Loucy (cell line): Measurements from ENCODE around the gene ARL2BP.

Experiments used
- H2AFZ ChIP-seq: fragments of 200-600 bp; sonication (generic); 2 replicates; pipeline ENCODE4 v1.6.0; 2016; ENCODE audit warnings: antibody characterized with exemption, mild to moderate bottlenecking, low read length, moderate library complexity
- H3F3A ChIP-seq: fragments of 200-600 bp; 2 replicates; pipeline ENCODE4 v1.6.0; 2016; ENCODE audit warnings: antibody characterized with exemption, low read depth, mild to moderate bottlenecking
- H3K27me3 ChIP-seq: fragments of 200-600 bp; sonication (generic); 2 replicates; pipeline ENCODE4 v1.6.1; 2014; ENCODE audit warnings: low read length, mild to moderate bottlenecking; ENCODE audit not compliant: insufficient read depth, poor library complexity, severe bottlenecking
- H3K36me3 ChIP-seq: fragments of 200-600 bp; sonication (generic); 2 replicates; pipeline ENCODE4 v1.6.1; 2016; ENCODE audit warnings: low read length; ENCODE audit not compliant: insufficient read depth
- H3K4me1 ChIP-seq: fragments of 200-600 bp; sonication (generic); 2 replicates; pipeline ENCODE4 v1.5.1; 2014; ENCODE audit warnings: low read length, mild to moderate bottlenecking; ENCODE audit not compliant: insufficient read depth, poor library complexity, severe bottlenecking
- H3K4me2 ChIP-seq: fragments of 200-600 bp; sonication (generic); 2 replicates; pipeline ENCODE4 v1.6.0; 2014; ENCODE audit warnings: antibody characterized with exemption, low read length, low read depth, mild to moderate bottlenecking; ENCODE audit not compliant: poor library complexity, severe bottlenecking
- H3K4me3 ChIP-seq: fragments of 200-600 bp; sonication (generic); 2 replicates; pipeline ENCODE4 v1.5.1; 2014; ENCODE audit warnings: low read length, mild to moderate bottlenecking, mixed read lengths; ENCODE audit not compliant: poor library complexity, severe bottlenecking
- H3K79me2 ChIP-seq: fragments of 200-600 bp; sonication (generic); 2 replicates; pipeline ENCODE4 v1.6.1; 2014; ENCODE audit warnings: low read length; ENCODE audit not compliant: insufficient read depth
- H3K9ac ChIP-seq: fragments of 200-600 bp; sonication (generic); 2 replicates; pipeline ENCODE4 v1.6.0; 2014; ENCODE audit warnings: mild to moderate bottlenecking, low read depth, low read length, moderate library complexity; ENCODE audit not compliant: poor library complexity, severe bottlenecking
- H3K9me2 ChIP-seq: fragments of 200-600 bp; sonication (generic); replicated peaks from 2 replicates; pipeline ENCODE4 v1.6.1; 2016; ENCODE audit warnings: low read depth, low read length, mixed read lengths
- H3K9me3 ChIP-seq: fragments of 200-600 bp; sonication (generic); 2 replicates; pipeline ENCODE4 v1.6.1; 2014; ENCODE audit warnings: mild to moderate bottlenecking, antibody characterized with exemption, low read length, low read depth; ENCODE audit not compliant: insufficient read depth
- H4K20me1 ChIP-seq: fragments of 200-600 bp; sonication (generic); 2 replicates; pipeline ENCODE4 v1.6.0; 2014; ENCODE audit warnings: antibody characterized with exemption, low read length, mild to moderate bottlenecking; ENCODE audit not compliant: insufficient read depth, poor library complexity, severe bottlenecking
- CTCF ChIP-seq: fragments of 200-600 bp; sonication (generic); conservative IDR thresholded peaks from 2 replicates; pipeline ENCODE4 v1.5.1; 2014; ENCODE audit warnings: mild to moderate bottlenecking, antibody characterized with exemption, low read length
- EZH2phosphoT487 ChIP-seq: fragments of 200-600 bp; IDR thresholded peaks from 2 replicates; pipeline ENCODE4 v1.6.1; 2018; ENCODE audit warnings: antibody characterized with exemption, mild to moderate bottlenecking, moderate library complexity, borderline replicate concordance

ARL2BP gene

GRCh38 chr16:57216968-57217367, 28.1 kb upstream of the ARL2BP start:
- H3K27me3 ChIP-seq: no peaks in the 10 kb centered on the region
- no peak overlapping the region for H3K9ac ChIP-seq
- TF ChIP-seq EZH2phosphoT487: no peak

GRCh38 chr16:57223057-57223456, 22.0 kb upstream of the ARL2BP start:
- peaks cover 93% of the 10 kb centered on the region for H3K36me3 ChIP-seq
- no peak overlapping the region for H3K9ac ChIP-seq
- no peaks in the 10 kb centered on the region for H3K4me1 ChIP-seq
- H3K79me2 ChIP-seq: no peaks in the 10 kb centered on the region
- H3K4me2 ChIP-seq: no peak overlapping the region
- no peak overlapping the region for H3K4me3 ChIP-seq
- no peaks in the 10 kb centered on the region for H3F3A ChIP-seq
- H3K9me2 ChIP-seq: no peaks in the 10 kb centered on the region
- TF ChIP-seq CTCF: no peak
- H2AFZ ChIP-seq: no peak overlapping the region
- H4K20me1 ChIP-seq: no peaks in the 10 kb centered on the region
- H3K27me3 ChIP-seq: no peaks in the 10 kb centered on the region
- H3K9me3 ChIP-seq: no peaks in the 10 kb centered on the region

More at GRCh38 chr16:57216968-57217367, 28.1 kb upstream of the ARL2BP start:
- Histone ChIP-seq H3K9me3 (no peaks in the 10 kb centered on the region), H4K20me1 (no peaks in the 10 kb centered on the region), H3K79me2 (no peaks in the 10 kb centered on the region), H3K9me2 (no peaks in the 10 kb centered on the region), H3K36me3 (peaks cover 94% of the 10 kb centered on the region), H3K4me3 (no peak overlapping the region), H3F3A (no peaks in the 10 kb centered on the region), H2AFZ (no peak overlapping the region), H3K4me1 (no peaks in the 10 kb centered on the region), H3K4me2 (no peak overlapping the region)

- Histone ChIP-seq H3K4me1 (no peaks in the 10 kb centered on the region), H3K79me2 (no peaks in the 10 kb centered on the region), H3K9me2 (no peaks in the 10 kb centered on the region), H4K20me1 (no peaks in the 10 kb centered on the region), H3F3A (no peaks in the 10 kb centered on the region), H3K4me3 (no peak overlapping the region), H3K36me3 (peaks cover 92% of the 10 kb centered on the region), H3K27me3 (no peaks in the 10 kb centered on the region), H3K9ac (no peak overlapping the region), H3K9me3 (no peaks in the 10 kb centered on the region), H2AFZ (no peak overlapping the region), H3K4me2 (no peak overlapping the region)
- TF ChIP-seq CTCF (no peak), EZH2phosphoT487 (no peak)
Measured at GRCh38 chr16:57224651-57225335, 20.3 kb upstream of the ARL2BP start.

GRCh38 chr16:57225978-57226377, 19.1 kb upstream of the ARL2BP start:
- Histone ChIP-seq H3F3A (no peaks in the 10 kb centered on the region), H2AFZ (no peak overlapping the region), H3K4me3 (no peak overlapping the region), H3K9me2 (no peaks in the 10 kb centered on the region), H3K9ac (no peak overlapping the region), H3K36me3 (peaks cover 91% of the 10 kb centered on the region), H3K79me2 (no peaks in the 10 kb centered on the region), H3K4me1 (no peaks in the 10 kb centered on the region), H3K4me2 (no peak overlapping the region), H4K20me1 (no peaks in the 10 kb centered on the region), H3K27me3 (no peaks in the 10 kb centered on the region), H3K9me3 (no peaks in the 10 kb centered on the region)
- TF ChIP-seq CTCF (no peak), EZH2phosphoT487 (no peak)
